Lung microvascular endothelial cell (primary cell): ENCODE results near the gene IL19. TPM values are rescaled to one million over a fixed set of nuclear protein-coding genes. Genes with fewer than 3 reads are reported as not detected.
A peak's percentile ranks its signal among the peaks of the same experiment; 100 is the strongest.
"Not testable (repeated sequence)": the region's sequence is repeated elsewhere in the genome, so short reads cannot be mapped to it uniquely, and the experiment has no call there.

Source experiments
- DNase-seq, 2 donors: peaks; one replicate each; pipeline versions ENCODE4 v3.0.0 to v3.0.0-alpha.2; 2010; ENCODE audit warnings: low read depth in 2 of 2
- total RNA-seq: library from RNA; depleted of rRNA; stranded (reverse); fragments of >200 nt; gene quantifications from 2 replicates; pipeline ENCODE4 v1.2.1, GENCODE V29; 2014

IL19 gene
- total RNA-seq, 1 donor from 2014 or later, result not detected

- no peak for DNase-seq
These were observed 59.3 kb downstream of the IL19 start for GRCh38 chr1:206829875-206830274.

GRCh38 chr1:206831650-206832049 is 61.1 kb downstream of the IL19 start:
- no peak for DNase-seq

DNA sequence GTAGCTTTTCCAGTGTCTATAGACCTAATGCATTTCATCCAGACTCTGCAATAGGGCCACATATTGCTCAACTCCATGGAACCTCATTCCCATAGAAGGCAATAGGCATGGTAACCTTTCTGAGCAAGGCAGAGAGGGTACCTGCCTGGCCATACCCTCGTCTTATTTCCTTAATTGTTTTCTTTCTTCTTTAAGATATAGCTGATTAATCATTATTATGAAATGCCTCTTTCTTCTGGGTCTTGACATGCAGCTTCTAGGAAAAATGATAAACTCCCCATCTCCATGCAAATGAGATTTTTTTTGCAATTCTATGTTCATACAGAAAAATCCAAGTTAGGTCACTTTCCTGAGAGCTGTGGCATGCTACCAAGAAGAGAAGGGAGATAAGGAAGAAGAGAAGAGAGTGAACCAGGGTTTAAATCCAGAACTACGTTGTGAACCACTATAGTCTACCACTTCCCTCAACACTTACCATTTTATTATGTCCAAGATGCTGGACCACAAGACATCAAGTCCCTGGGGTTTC is 61.8 kb downstream of the IL19 start:
- no peak for DNase-seq

- DNase-seq, result no peak
These were observed 62.6 kb downstream of the IL19 start for GRCh38 chr1:206833106-206833680.

DNA sequence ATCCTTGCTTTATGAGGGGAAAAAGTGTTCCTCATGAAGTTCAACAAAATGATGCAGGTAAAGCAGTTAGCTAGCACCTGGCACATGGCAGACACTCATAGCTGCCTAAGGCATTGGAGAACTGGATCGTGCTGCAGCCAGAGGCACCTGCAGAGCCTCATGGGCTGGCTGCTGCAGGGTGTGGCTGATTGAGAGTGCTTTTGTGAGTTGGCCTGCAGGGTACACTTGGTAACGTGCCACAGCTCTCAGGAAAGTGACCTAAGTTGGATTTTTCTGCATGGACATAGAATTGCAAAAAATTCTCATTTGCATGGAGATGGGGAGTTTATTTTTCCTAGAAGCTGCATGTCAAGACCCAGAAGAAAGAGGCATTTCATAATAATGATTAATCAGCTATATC is 63.2 kb downstream of the IL19 start:
- no peak for DNase-seq

GRCh38 chr1:206834217-206834616 is 63.6 kb downstream of the IL19 start:
- DNase-seq, result no peak

DNA sequence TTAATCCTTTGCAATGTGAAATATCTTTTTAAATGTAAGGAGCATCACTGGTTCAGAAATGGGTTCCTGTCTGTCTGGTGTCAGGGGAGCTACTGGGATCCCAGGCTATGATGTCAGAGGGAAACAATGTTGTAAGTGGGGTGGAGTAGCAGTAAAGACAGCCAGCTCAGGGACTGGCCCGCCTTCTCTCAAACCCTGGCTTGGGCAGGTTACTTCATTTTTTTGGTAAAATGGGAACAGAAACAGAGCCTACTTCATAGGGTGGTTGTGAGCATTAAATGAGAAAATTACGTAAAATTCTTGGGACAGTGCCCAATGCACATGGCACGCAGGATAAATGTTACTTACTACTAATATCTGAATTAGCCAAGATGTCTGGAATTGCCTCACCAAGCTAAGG is 64.1 kb downstream of the IL19 start:
- DNase-seq, result no peak

- no peak for DNase-seq
These were observed 64.6 kb downstream of the IL19 start for GRCh38 chr1:206835186-206835585.

- no peak for DNase-seq
These were observed 65.5 kb downstream of the IL19 start for GRCh38 chr1:206836111-206836510.

GRCh38 chr1:206839006-206839560 is 68.5 kb downstream of the IL19 start:
- DNase-seq, result no peak

DNA sequence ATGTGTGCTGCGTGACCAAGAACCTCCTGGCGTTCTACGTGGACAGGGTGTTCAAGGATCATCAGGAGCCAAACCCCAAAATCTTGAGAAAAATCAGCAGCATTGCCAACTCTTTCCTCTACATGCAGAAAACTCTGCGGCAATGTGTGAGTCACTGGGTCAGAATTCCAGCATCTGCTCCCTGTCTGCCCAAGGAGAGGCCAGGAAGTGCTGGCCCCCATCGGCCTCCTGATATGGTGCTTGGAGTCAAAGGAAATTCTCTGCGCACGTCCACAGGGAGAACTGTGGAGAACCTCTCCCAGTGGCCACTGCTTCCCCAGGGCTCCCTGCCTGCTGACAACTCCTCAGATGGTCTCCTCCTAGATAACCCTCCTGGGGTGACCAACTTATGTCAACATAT is 69.3 kb downstream of the IL19 start:
- DNase-seq, result peak in 1 of 2 donors; percentile 67

GRCh38 chr1:206841609-206842323 is 71.2 kb downstream of the IL19 start:
- no peak for DNase-seq

GRCh38 chr1:206842854-206843253 is 72.3 kb downstream of the IL19 start:
- no peak for DNase-seq

DNA sequence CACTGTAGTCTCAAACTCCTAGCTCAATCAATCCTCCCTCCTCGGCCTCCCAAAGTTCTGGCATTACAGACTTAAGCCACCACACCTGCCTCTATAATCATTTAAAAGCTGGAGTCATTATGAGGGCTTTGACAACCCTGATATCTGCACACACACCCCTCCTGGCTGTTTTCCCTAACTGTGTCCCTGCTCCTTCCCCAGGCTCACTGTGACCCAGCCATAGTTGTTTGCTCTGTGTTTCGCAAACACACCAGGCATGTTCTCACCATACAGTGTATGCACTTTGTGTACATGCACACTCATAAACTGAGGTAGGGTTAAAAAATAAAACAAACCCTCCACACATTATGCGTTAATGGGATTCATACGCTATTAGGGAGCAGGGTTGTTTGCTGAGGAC is 73.1 kb downstream of the IL19 start:
- no peak for DNase-seq

- no peak for DNase-seq
These were observed 75.9 kb downstream of the IL19 start for GRCh38 chr1:206846487-206846886.

DNA sequence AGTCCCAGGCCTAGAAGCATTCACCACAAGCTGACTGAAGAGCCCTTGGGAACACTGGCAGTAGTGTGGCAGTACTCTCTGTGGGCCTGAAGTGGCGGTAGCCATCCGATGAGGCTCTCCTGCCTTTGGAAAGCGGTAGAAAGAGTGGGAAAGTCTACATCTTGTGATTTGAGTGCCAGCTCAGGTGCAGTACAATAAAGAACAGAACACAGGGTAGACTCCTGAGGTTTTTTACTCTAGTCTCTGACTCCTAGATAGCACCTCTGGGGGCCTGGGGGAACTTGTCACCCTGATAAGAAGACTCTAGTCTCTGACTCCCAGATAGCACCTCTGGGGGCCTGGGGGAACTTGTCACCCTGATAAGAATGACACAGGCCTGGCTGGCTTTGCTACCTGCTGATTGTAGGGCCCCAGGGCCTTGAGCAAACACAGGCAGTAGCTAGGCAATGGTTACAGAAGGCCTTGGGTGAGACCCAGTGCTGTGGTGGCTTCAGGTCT is 76.8 kb downstream of the IL19 start:
- no peak for DNase-seq

DNA sequence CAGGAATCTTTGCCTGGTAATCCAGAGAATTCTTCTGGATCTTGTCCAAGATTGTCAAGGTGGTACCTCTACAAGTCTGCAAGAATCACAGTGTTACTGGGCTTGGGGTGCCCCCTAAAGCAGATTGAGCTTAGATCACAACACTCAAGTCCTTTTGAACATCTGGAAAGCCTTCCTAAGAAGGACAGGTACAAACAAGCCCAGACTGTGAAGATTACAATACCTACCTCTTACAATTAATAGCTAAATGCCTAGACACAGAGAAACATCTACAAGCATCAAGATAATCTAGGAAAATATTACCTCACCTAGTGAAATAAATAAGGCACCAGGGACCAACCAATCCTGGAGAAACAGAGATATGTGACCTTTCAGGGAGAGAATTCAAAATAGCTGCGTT is 77.4 kb downstream of the IL19 start:
- no peak for DNase-seq

GRCh38 chr1:206850401-206850800 is 79.8 kb downstream of the IL19 start:
- DNase-seq, result no peak

DNA sequence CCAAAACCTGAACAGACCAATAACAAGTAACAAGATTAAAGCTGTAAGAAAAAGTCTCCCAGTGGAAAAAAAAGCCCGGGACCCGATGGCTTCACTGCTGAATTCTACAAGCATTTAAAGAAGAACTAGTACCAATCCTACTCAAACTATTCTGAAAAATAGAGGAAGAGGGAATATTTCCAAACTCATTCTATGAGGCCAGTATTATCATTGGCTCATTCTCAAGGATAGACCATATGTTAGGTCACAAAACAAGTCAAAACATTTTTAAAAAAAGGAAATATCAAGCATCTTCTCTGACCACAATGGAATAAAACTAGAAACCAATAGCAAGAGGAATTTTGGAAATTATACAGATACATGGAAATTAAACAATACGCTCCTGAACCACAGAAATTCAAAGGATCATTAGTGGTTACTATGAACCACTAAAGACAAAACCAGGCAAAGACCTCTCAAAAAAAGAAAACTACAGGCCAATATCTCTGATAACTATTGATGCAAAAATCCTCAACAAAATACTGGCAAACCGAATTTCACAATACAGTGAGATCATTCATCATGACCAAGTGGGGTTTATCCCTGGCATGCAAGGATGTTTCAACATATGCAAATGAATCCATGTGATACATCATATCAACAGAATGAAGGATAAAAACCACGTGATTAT is 80.9 kb downstream of the IL19 start:
- no peak for DNase-seq

DNA sequence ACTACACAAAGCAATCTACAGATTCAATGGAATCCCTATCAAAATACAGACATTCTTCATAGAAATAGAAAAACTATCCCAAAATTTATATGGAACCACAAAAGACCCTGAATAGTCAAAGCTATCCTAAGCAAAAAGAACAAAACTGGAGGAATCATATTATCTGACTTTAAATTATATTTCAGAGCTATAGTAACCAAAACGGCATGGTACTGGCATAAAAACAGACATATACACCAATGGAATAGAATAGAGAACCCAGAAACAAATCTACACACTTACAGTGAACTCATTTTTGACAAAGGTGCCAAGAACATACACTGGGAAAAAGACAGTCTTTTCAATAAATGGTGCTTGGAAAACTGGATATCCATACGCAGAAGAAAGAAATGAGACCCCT is 82.1 kb downstream of the IL19 start:
- DNase-seq, result not testable (repeated sequence)

GRCh38 chr1:206853696-206854095 is 83.1 kb downstream of the IL19 start:
- not testable (repeated sequence) for DNase-seq
